Parathyroid adenoma (tissue), 2 donors: ENCODE data around the gene MYOD1.

ENCODE experiments used
- H2AFZ ChIP-seq: fragments of 300-600 bp; sonication (generic); one replicate; pipeline ENCODE4 v1.7.0; 2017; ENCODE audit warnings: antibody characterized with exemption, mild to moderate bottlenecking
- H3K27ac ChIP-seq: fragments of 300-600 bp; sonication (generic); one replicate; pipeline ENCODE4 v1.7.0; 2017
- H3K27me3 ChIP-seq: fragments of 300-600 bp; sonication (generic); one replicate; pipeline ENCODE4 v1.7.0; 2017; ENCODE audit warnings: low read length; ENCODE audit not compliant: control insufficient read depth, insufficient read depth
- H3K36me3 ChIP-seq: fragments of 300-600 bp; sonication (generic); one replicate; pipeline ENCODE4 v1.7.0; 2017; ENCODE audit warnings: low read length; ENCODE audit not compliant: control insufficient read depth, insufficient read depth
- H3K4me1 ChIP-seq: fragments of 300-600 bp; sonication (generic); one replicate; pipeline ENCODE4 v1.7.0; 2017; ENCODE audit warnings: control low read depth
- H3K4me2 ChIP-seq: fragments of 300-600 bp; sonication (generic); one replicate; pipeline ENCODE4 v1.7.0; 2017; ENCODE audit warnings: low read length
- H3K4me3 ChIP-seq: fragments of 300-600 bp; sonication (generic); one replicate; pipeline ENCODE4 v1.7.0; 2017; ENCODE audit warnings: low read depth, low read length
- H3K79me2 ChIP-seq: fragments of 300-600 bp; sonication (generic); one replicate; pipeline ENCODE4 v1.7.0; 2017; ENCODE audit warnings: control low read depth
- H3K9ac ChIP-seq: fragments of 300-600 bp; sonication (generic); one replicate; pipeline ENCODE4 v1.7.0; 2017; ENCODE audit warnings: mild to moderate bottlenecking
- H3K9me3 ChIP-seq: fragments of 300-600 bp; sonication (generic); one replicate; pipeline ENCODE4 v1.7.0; 2017; ENCODE audit warnings: low read length; ENCODE audit not compliant: control insufficient read depth
- CTCF ChIP-seq: fragments of 300-600 bp; sonication (generic); IDR thresholded peaks from one replicate; pipeline ENCODE4 v1.7.0; 2017; ENCODE audit warnings: antibody characterized with exemption, mild to moderate bottlenecking
- donor health status: primary hyperparathyroidism.

MYOD1 gene

GRCh38 chr11:17770048-17770652 lies 50.8 kb downstream of the MYOD1 start:
- TF ChIP-seq CTCF, result no peak
- no peaks in the 10 kb centered on the region for H3K4me1 ChIP-seq
- no peak overlapping the region for H2AFZ ChIP-seq
- no peak overlapping the region for H3K9ac ChIP-seq
- H3K79me2 ChIP-seq, result no peaks in the 10 kb centered on the region
- no peak overlapping the region for H3K4me2 ChIP-seq
- H3K27ac ChIP-seq, result no peak overlapping the region
- H3K27me3 ChIP-seq, result no peaks in the 10 kb centered on the region
- no peak overlapping the region for H3K4me3 ChIP-seq
- H3K36me3 ChIP-seq, result no peaks in the 10 kb centered on the region
- no peaks in the 10 kb centered on the region for H3K9me3 ChIP-seq

GRCh38 chr11:17770917-17771316 lies 51.5 kb downstream of the MYOD1 start:
- Histone ChIP-seq H3K9ac (no peak overlapping the region), H2AFZ (no peak overlapping the region), H3K4me3 (no peak overlapping the region), H3K27ac (no peak overlapping the region), H3K27me3 (no peaks in the 10 kb centered on the region), H3K79me2 (no peaks in the 10 kb centered on the region), H3K36me3 (no peaks in the 10 kb centered on the region), H3K4me1 (no peaks in the 10 kb centered on the region), H3K9me3 (no peaks in the 10 kb centered on the region), H3K4me2 (no peak overlapping the region)
- TF ChIP-seq CTCF, result no peak

- H3K36me3 ChIP-seq, result no peaks in the 10 kb centered on the region
- no peak for TF ChIP-seq CTCF
- no peak overlapping the region for H3K27ac ChIP-seq
- no peak overlapping the region for H3K4me3 ChIP-seq
- no peaks in the 10 kb centered on the region for H3K27me3 ChIP-seq
- H3K9ac ChIP-seq, result no peak overlapping the region
- no peaks in the 10 kb centered on the region for H3K9me3 ChIP-seq
- H2AFZ ChIP-seq, result no peak overlapping the region
- H3K4me2 ChIP-seq, result no peak overlapping the region
- no peaks in the 10 kb centered on the region for H3K4me1 ChIP-seq
- no peaks in the 10 kb centered on the region for H3K79me2 ChIP-seq
Measured at GRCh38 chr11:17771415-17771814, 52.0 kb downstream of the MYOD1 start.
